T-helper 1 cell treated with Interleukin-12 subunit alpha and Interleukin-12 subunit beta and Interleukin-4 antibody, amounts not matched to agents 30 ng/mL and 1 ng/mL, for 36 hours (primary cell): ENCODE data around the gene ADCY7. TPM values are rescaled to one million over a fixed set of nuclear protein-coding genes. Genes with fewer than 3 reads are reported as not detected.
"Not testable (repeated sequence)": the region's sequence is repeated elsewhere in the genome, so short reads cannot be mapped to it uniquely, and the experiment has no call there.

Experiments
- intact Hi-C: fragments of 100-400 bp; cut with micrococcal nuclease; formaldehyde crosslinking; loops from one replicate; pipeline ENCODE4 v1.15.1; 2024
- total RNA-seq: library from RNA; stranded (reverse); gene quantifications from 2 replicates; pipeline ENCODE4 v1.2.3, GENCODE V29; 2022

Gene ADCY7
- total RNA-seq = 205 and 213 TPM in 2 replicates

- intact Hi-C loops = loop anchor here (1.0 to 5.0 kb wide), 11 partner anchors 8 to 541 kb away; partner anchors contain the start of genes CNEP1R1, HEATR3, NKD1 and SNX20
These were observed at the start of gene ADCY7 for GRCh38 chr16:50266337-50267091. Gene ADCY7 (plus strand): TSS chr16:50266551. CDS start chr16:50288180, 21,629 bp downstream.

- intact Hi-C loops = no loop called here
These were observed 46.9 kb upstream of the ADCY7 start for GRCh38 chr16:50219402-50219975.

GRCh38 chr16:50224286-50224685 is 42.1 kb upstream of the ADCY7 start:
- intact Hi-C loops = no loop called here

GRCh38 chr16:50227120-50227519 is 39.2 kb upstream of the ADCY7 start:
- intact Hi-C loops = no loop called here

GRCh38 chr16:50227665-50228064 is 38.7 kb upstream of the ADCY7 start:
- intact Hi-C loops = no loop called here

GRCh38 chr16:50228364-50228868 is 37.9 kb upstream of the ADCY7 start:
- intact Hi-C loops = no loop called here

- intact Hi-C loops = no loop called here
These were observed 37.1 kb upstream of the ADCY7 start for GRCh38 chr16:50229149-50229726.

GRCh38 chr16:50234771-50235556 is 31.4 kb upstream of the ADCY7 start:
- intact Hi-C loops = no loop called here

- intact Hi-C loops = no loop called here
These were observed 30.8 kb upstream of the ADCY7 start for GRCh38 chr16:50235581-50235980.

- intact Hi-C loops = no loop called here
These were observed 28.0 kb upstream of the ADCY7 start for GRCh38 chr16:50238314-50238713.

GRCh38 chr16:50238868-50239301 is 27.5 kb upstream of the ADCY7 start:
- intact Hi-C loops = no loop called here

- intact Hi-C loops = not testable (repeated sequence)
These were observed 23.3 kb upstream of the ADCY7 start for GRCh38 chr16:50243024-50243423.

- intact Hi-C loops = loop anchor here (2.0 kb wide), 1 partner anchor 29 kb away; no protein-coding TSS in a partner anchor
These were observed 22.2 kb upstream of the ADCY7 start for GRCh38 chr16:50244140-50244503.

GRCh38 chr16:50244504-50245416 is 21.6 kb upstream of the ADCY7 start:
- intact Hi-C loops = loop anchor here (2.0 kb wide), 1 partner anchor 30 kb away; no protein-coding TSS in a partner anchor

GRCh38 chr16:50245417-50246298 is 20.7 kb upstream of the ADCY7 start:
- intact Hi-C loops = loop anchor here (1.0 to 2.0 kb wide), 2 partner anchors 21 to 31 kb away; partner anchors contain the start of gene ADCY7

GRCh38 chr16:50246299-50247122 is 19.8 kb upstream of the ADCY7 start:
- intact Hi-C loops = loop anchor here (1.0 kb wide), 1 partner anchor 20 kb away; the partner anchor contains the start of gene ADCY7

GRCh38 chr16:50247123-50247905 is 19.0 kb upstream of the ADCY7 start:
- intact Hi-C loops = no loop called here
